ENCODE measurements around the gene ADAR. TPM values are rescaled to one million over a fixed set of nuclear protein-coding genes. Genes with fewer than 3 reads are reported as not detected.

The ADAR gene
- total RNA-seq, 1 experiment from 2014 or later: 190 TPM

- CTCF ChIA-PET: no interaction called here
- H3K27me3 Mint-ChIP-seq (ENCODE audit: insufficient read depth, unreplicated experiment): no peaks in the 10 kb centered on the region
- peaks cover 18% of the 10 kb centered on the region for H3K4me1 Mint-ChIP-seq (ENCODE audit: low read depth, unreplicated experiment)
- Histone ChIP-seq H3K4me3 (ENCODE audit: low read depth, low read length) (no peak overlapping the region), H3K36me3 (ENCODE audit: control insufficient read depth, insufficient read depth, low read length) (0 out of 2 replicates have a peak, but pooled peaks cover 1% of the 10 kb centered on the region), H3K4me1 (peaks cover 12% of the 10 kb centered on the region; the same call in 1 of the 2 replicates), H3K27me3 (replicated peaks; ENCODE audit: control insufficient read depth, insufficient read depth, low read length) (no peaks in the 10 kb centered on the region), H3K9me3 (no peaks in the 10 kb centered on the region)
- H3K27ac Mint-ChIP-seq (ENCODE audit: unreplicated experiment): no peak overlapping the region
- intact Hi-C loops (cut with micrococcal nuclease; ENCODE audit: unreplicated experiment): no loop called here
- no peak for DNase-seq
- H3K9me3 Mint-ChIP-seq (ENCODE audit: unreplicated experiment): peaks cover 15% of the 10 kb centered on the region
- POLR2A ChIA-PET: no interaction called here
- no peak overlapping the region for H3K4me3 Mint-ChIP-seq (ENCODE audit: unreplicated experiment)
- BruUV-seq (replicated peaks): TSS peak; percentile 6
- H3K36me3 Mint-ChIP-seq (ENCODE audit: insufficient read depth, unreplicated experiment): peaks cover 16% of the 10 kb centered on the region
- TF ChIP-seq, protein P1, sequence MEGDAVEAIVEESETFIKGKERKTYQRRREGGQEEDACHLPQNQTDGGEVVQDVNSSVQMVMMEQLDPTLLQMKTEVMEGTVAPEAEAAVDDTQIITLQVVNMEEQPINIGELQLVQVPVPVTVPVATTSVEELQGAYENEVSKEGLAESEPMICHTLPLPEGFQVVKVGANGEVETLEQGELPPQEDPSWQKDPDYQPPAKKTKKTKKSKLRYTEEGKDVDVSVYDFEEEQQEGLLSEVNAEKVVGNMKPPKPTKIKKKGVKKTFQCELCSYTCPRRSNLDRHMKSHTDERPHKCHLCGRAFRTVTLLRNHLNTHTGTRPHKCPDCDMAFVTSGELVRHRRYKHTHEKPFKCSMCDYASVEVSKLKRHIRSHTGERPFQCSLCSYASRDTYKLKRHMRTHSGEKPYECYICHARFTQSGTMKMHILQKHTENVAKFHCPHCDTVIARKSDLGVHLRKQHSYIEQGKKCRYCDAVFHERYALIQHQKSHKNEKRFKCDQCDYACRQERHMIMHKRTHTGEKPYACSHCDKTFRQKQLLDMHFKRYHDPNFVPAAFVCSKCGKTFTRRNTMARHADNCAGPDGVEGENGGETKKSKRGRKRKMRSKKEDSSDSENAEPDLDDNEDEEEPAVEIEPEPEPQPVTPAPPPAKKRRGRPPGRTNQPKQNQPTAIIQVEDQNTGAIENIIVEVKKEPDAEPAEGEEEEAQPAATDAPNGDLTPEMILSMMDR (IDR thresholded peaks at IDR 0.05; ENCODE audit: insufficient read depth in 1 of 2, low read depth in 1 of 2, low read length in 1 of 2, severe bottlenecking in 1 of 2, unreplicated experiment in 1 of 2): no peak
These were observed 17.0 kb upstream of the ADAR start for GRCh38 chr1:154624746-154625643.

GRCh38 chr1:154623358-154623757 is 15.4 kb upstream of the ADAR start:
- Mint-ChIP-seq H3K27ac (ENCODE audit: unreplicated experiment) (no peak overlapping the region), H3K4me3 (ENCODE audit: unreplicated experiment) (no peak overlapping the region), H3K4me1 (ENCODE audit: low read depth, unreplicated experiment) (peaks cover 12% of the 10 kb centered on the region), H3K27me3 (ENCODE audit: insufficient read depth, unreplicated experiment) (no peaks in the 10 kb centered on the region), H3K9me3 (ENCODE audit: unreplicated experiment) (no peaks in the 10 kb centered on the region), H3K36me3 (ENCODE audit: insufficient read depth, unreplicated experiment) (peaks cover 11% of the 10 kb centered on the region)
- no TSS peak for BruUV-seq (replicated peaks)
- Histone ChIP-seq H3K36me3 (ENCODE audit: control insufficient read depth, insufficient read depth, low read length) (0 out of 2 replicates have a peak, but pooled peaks cover 1% of the 10 kb centered on the region), H3K9me3 (no peaks in the 10 kb centered on the region), H3K27me3 (replicated peaks; ENCODE audit: control insufficient read depth, insufficient read depth, low read length) (no peaks in the 10 kb centered on the region), H3K4me3 (ENCODE audit: low read depth, low read length) (no peak overlapping the region), H3K4me1 (peaks cover 11% of the 10 kb centered on the region; the same call in 1 of the 2 replicates)
- TF ChIP-seq, protein P1 (IDR thresholded peaks at IDR 0.05; ENCODE audit: insufficient read depth in 1 of 2, low read depth in 1 of 2, low read length in 1 of 2, severe bottlenecking in 1 of 2, unreplicated experiment in 1 of 2): no peak
- ChIA-PET POLR2A (no interaction called here), CTCF (no interaction called here)
- intact Hi-C loops (cut with micrococcal nuclease; ENCODE audit: unreplicated experiment): no loop called here
- no peak for DNase-seq

- POLR2A ChIA-PET: no interaction called here
- H3K9me3 ChIP-seq: no peaks in the 10 kb centered on the region
- Mint-ChIP-seq H3K4me1 (ENCODE audit: low read depth, unreplicated experiment) (peaks cover 10% of the 10 kb centered on the region), H3K27ac (ENCODE audit: unreplicated experiment) (no peak overlapping the region), H3K4me3 (ENCODE audit: unreplicated experiment) (no peak overlapping the region), H3K36me3 (ENCODE audit: insufficient read depth, unreplicated experiment) (peaks cover 5% of the 10 kb centered on the region), H3K9me3 (ENCODE audit: unreplicated experiment) (no peaks in the 10 kb centered on the region), H3K27me3 (ENCODE audit: insufficient read depth, unreplicated experiment) (no peaks in the 10 kb centered on the region)
- 0 out of 2 replicates have a peak, but pooled peaks cover 1% of the 10 kb centered on the region for H3K36me3 ChIP-seq (ENCODE audit: control insufficient read depth, insufficient read depth, low read length)
- H3K4me1 ChIP-seq: peaks cover 10% of the 10 kb centered on the region
- no TSS peak for BruUV-seq (replicated peaks)
- no peak for DNase-seq
- TF ChIP-seq, protein P1 (IDR thresholded peaks at IDR 0.05; ENCODE audit: insufficient read depth in 1 of 2, low read depth in 1 of 2, low read length in 1 of 2, severe bottlenecking in 1 of 2, unreplicated experiment in 1 of 2): no peak
- CTCF ChIA-PET: no interaction called here
- H3K4me3 ChIP-seq (ENCODE audit: low read depth, low read length): no peak overlapping the region
- H3K27me3 ChIP-seq (replicated peaks; ENCODE audit: control insufficient read depth, insufficient read depth, low read length): no peaks in the 10 kb centered on the region
- intact Hi-C loops (cut with micrococcal nuclease; ENCODE audit: unreplicated experiment): no loop called here
These were observed 14.6 kb upstream of the ADAR start for GRCh38 chr1:154622503-154623039.
